HG03378 (cell line): ENCODE data around the gene PTPRN2.
"Not testable (repeated sequence)": the region's sequence is repeated elsewhere in the genome, so short reads cannot be mapped to it uniquely, and the experiment has no call there.

Experiments
- ATAC-seq: cut with Tn5 transposase; IDR thresholded peaks from one replicate; pipeline ENCODE4 v1.9.1; 2021; ENCODE audit warnings: mild to moderate bottlenecking, moderate library complexity; ENCODE audit not compliant: unreplicated experiment

The PTPRN2 gene

DNA sequence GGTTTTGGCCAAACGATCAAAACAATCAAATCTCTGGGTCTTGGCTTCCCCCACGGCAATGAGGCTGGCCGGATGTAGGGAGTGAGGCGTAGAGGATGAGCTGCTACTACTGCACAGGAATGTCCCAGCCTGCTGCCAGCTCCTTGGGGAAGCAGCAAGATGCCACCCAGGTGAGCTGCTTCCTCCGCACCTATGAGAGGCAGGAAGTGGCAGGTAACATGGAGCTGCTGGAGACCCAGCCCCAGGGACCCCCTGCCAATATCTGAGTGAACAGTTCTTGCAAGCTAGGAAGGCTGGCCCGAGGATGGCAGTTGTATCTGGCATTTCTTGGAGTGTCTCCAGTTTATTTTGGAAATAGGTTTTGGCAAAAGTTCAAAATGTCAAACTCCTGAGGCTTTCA lies 837.3 kb downstream of the PTPRN2 start:
- ATAC-seq: no peak

DNA sequence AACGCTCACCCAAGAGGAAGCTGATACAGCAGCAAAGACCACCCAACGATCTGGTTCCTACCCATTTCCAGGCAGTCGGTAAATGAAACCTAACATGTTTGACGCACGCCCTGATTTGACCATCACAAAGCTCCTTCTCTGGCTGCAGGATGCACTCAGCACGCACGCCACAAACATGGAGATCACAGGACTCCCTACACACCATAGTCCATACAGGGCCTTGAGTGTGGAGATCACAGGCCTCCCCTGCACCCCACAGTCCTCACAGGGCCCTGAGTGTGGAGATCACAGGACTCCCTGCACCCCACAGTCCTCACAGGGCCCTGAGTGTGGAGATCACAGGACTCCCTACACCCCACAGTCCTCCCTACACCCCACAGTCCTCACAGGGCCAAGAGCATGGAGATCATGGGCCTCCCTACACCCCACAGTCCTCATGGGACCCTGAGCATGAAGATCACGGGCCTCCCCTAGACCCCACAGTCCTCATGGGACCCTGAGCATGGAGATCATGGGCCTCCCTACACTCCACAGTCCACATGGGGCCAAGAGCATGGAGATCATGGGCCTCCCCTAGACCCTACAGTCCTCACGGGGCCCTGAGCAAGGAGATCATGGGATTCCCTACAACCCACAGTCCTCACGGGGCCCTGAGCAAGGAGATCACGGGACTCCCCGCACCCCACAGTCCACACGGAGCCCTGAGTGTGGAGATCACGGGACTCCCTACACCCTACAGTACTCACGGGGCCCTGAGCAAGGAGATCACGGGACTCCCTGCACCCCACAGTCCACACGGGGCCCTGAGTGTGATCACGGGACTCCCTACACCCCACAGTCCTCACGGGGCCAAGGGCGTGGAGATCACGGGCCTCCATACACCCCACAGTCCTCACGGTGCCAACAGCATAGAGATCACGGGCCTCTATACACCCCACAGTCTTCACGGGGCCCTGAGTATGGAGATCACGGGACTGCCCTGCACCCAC lies 841.6 kb downstream of the PTPRN2 start:
- ATAC-seq: no peak

DNA sequence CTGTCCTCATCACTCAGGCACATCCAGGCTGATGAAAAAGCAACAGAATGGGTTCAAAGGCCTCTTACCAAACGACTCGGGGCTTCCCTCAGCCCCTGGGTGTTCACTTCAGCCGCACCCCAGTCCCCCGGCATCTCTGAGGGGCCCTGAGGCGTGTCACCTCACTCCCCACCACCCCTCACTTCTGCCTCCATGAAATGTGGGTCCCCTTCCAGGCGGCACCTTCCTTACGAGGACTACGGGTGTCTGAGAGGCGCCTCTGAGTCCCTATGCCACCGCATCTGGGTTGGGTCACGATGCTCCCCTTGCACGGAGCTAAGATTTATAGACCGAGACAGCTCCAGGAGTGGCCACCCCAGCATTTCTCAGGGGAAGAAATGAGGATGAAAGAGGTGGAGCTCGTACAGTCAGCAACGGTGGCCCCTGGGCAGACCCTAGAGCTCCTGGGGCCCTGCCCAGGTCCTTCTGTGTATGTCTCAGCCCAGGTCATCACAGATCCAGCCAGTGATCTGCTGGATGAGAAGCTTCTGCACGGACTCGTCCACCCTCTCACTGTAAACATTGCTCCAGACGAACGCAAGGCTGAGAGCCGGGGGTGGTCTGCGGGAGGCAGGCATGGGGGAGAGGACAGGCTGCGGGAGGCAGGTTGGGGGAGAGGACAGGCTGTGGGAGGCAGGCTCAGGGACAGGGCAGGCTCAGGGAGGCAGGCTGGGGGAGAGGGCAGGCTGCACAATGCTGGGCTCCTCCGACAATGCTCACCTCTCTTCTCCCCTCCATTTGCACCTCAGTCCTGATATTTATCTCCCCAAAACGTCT lies 842.6 kb downstream of the PTPRN2 start:
- no peak for ATAC-seq

DNA sequence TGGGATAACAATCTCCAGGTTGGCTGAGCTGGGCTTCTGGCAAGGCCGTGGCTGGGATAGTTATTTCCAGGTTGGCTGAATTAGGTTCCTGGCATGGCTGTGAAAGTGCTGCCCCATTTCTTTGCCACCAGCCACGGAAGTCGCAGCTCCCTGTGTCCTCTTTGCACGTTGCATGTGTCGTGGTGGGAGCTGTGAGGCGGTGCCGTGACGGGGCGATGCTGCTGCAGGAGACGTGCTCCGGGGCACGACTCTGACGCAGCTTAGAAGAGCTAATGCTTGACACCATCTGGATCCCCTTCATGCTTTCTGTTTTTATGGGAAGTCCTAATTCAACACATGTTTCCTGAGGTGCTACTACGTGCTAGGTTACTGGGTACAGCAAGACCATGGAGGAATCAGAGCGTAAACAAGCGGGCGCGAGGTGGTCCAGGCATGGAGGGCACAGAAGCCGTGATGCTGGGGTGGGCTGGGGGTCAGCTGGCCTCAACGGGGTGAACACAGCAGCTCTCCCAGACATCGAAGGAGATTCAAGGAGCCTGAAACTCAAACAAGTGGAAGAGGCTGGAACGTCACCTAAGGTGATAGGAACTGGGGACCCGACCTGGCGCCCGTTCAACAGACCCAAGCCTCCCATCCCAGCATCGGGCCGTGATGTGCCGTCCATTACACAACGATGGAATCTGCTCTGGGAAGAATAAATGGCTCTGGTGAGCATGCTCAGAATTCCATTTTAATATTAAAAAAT lies 843.7 kb downstream of the PTPRN2 start:
- no peak for ATAC-seq

DNA sequence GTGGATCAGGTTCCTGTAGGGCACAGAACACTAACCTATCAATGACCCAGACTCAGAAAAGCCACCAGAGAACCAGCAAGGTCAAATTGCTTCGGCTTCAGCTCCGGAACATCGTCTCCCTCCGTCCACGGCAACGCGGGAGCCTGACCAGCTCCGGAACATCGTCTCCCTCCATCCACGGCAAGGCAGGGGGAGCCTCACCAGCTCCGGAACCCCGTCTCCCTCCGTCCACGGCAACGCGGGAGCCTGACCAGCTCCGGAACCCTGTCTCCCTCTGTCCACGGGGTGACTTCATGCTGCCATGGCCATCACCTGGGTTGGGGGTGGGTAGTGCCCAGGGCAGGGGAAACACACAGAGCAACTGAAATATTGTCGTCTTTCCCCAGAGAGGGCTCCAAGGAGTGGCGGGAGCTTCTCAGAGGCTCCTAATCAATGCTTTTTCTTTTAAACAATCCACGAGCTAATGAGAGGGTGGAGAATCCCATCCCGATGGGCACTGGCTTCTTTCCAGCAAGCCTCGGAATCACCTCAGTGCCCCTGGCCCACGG lies 847.3 kb downstream of the PTPRN2 start:
- ATAC-seq: no peak

DNA sequence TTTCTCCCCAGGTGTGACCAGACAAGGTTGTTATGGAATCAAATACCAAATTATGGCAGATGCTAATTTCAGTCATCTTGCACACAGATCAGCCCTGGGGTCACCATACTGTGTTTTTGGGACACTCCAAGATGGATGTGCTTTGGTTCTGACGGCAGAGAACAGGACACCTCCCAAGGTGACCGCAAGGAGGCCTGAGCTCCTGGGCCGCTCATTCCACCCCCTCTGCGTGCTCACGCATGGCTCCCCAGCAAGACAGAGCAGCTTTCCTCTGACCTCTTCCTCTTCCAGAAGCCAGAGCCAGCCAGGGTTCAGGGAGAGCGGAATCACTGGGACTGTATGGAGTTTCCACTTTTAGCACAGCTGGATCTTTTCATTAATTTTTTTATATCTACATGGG lies 848.0 kb downstream of the PTPRN2 start:
- no peak for ATAC-seq

DNA sequence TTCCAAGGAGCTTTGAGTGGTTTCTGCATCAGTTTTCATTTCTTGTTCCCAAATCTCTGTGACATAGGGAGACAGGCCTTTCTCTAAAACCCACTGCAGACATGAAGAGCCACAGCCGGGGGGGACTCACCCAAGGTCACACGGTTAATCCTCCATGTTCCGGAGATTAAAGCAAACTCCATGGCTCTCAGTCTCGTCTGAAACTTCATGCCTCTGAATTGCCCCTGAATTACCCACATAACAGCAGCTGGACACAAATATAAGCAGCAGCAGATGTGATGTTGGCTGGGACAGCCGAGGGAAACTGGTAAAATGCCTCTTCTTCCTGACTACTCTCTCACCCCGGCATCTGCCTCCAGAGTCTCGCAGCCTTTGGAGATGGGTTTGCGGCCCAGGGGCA lies 848.6 kb downstream of the PTPRN2 start:
- ATAC-seq: no peak

DNA sequence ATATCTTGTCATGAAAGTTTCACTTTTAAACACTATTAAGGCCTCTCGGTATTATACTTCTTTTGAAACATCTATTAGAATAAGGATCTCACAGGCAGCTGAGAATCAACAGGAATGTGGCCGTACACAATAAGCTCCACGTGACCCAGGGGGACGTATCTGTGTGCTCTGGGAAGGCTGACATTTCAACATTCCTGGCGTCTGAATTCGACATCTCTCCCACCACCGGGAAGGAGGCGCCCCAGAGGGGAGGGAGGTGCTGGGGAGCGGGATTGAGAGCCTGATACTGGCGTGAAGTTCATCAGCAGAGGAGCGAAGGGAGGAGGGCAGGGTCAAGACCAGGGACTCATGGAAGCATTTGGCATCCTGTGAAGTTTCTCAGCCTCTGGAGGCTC lies 849.6 kb downstream of the PTPRN2 start:
- no peak for ATAC-seq

DNA sequence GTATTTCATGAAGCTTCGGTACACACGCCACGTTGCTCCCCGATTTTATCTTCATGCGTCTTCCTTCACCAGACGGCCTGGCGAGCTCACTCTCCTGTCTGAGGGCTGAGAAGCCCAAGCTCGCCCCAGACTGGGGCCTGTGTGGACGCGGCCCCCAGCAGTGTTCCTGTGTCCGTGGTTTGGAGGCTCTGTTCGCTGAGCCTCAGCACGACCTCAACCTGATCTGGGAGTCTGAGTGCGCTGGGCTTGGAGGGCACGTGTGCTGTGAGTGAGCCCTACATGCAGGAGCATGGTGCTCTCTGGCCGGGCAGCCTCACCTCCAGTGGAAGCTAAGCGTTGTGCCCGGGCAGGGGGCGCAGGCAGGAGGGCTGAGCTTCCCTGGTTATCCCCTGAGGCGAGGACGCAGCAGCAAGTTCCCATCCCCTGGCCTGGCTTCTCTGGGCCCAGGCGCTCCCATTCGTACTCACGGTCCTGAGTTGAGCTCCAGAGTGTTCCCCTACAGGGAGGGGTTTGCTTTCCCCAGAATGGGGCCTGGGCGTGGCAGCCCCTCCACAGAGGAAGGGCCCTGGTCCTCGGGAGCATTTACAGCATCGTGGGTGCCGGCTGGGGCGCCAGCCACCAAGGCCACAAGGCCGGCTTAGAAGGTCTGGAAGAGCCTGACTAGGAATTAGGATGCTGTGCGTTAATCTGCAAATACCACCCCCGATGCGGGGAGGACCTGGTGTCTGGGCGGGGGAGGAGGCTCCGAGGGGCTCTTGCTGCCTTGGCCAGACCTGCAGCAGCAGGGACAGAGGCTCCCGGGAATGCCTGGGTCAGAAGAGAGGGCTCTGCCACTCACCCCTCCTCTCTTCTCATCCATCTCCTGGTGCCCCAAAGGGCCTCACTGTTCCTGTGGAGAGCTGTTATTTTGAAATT lies 850.2 kb downstream of the PTPRN2 start:
- ATAC-seq: no peak

DNA sequence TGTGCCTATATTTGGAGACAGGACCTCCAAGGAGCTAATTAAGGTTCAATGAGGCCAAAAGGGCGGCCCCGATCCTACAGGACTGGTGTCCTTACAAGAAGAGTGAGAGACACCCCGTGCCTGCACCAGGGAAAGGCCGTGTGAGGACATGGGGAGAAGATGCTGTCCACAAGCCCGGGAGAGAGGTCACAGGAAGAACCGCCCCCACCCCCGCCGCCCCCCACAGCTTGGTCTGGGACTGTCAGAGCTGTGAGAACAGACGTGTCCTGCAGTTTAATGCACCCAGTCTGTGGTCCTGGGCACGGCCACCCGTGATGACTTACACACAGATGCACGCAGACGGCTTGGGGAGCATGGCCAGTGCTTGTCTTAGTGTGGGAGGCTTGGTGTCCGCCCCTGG lies 851.3 kb downstream of the PTPRN2 start:
- ATAC-seq: no peak

DNA sequence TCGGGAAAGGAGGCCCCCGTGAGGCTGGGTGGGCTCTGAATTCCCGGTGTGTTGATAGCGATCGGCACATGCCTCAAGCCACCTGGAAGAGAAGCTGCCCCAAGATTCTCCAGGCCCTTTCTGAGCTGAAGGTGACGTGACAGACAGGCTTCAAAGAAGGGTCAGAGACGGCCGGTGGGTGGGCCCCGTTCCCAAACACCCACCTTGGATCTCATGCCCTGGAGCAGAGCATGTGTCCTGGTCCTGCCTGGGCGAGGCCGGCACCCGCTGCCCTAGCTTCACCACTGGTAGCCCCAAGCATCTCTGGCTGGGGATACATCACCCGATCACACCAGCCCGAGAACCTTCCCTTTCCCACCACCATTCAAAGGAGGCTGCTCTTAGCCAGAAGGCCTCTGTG lies 851.8 kb downstream of the PTPRN2 start:
- ATAC-seq: no peak

DNA sequence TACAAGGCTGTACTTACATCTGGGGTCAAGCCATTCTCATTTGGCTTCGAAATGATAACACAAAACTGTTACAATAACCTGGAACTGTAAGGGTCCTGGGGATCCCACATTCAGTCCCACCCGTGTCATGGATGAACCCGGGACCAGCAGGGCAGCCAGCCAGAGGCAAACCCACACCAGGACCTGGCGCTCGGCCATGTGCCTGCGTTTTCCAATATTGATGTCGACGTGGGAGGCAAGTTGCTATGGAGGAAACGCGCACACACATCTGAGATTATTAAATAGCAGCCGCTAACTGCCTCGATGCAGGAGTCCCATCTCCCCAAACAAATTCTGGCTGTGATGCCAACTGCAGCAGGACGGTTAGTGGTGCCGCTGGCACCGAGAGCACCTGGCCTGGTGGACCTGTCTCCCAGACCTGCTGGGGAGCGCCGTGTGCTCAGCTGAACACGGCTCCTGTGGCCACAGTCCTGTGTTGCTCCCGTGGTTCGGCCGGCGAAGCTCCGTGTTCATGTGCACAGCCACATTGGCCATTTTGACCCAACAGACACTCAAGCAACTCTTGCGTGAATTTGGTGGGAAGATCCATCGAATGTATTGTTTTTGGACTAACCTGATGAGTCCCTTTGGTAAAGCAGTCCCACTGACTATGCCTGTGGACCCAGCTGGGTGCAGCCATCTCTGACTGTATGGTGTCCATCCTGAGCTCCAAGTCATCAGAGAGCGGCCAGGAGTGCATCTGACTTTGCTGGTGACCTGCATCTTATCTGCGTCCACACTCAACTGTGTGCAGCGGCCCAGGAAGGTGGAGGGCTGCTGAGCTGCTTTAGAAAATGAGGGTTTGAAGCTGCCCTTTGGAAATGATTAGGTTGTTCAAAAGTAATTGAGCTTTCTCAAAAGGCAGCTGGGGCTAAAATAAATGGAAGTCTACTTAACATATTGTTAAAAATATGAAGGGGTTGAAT lies 852.7 kb downstream of the PTPRN2 start:
- ATAC-seq: no peak

DNA sequence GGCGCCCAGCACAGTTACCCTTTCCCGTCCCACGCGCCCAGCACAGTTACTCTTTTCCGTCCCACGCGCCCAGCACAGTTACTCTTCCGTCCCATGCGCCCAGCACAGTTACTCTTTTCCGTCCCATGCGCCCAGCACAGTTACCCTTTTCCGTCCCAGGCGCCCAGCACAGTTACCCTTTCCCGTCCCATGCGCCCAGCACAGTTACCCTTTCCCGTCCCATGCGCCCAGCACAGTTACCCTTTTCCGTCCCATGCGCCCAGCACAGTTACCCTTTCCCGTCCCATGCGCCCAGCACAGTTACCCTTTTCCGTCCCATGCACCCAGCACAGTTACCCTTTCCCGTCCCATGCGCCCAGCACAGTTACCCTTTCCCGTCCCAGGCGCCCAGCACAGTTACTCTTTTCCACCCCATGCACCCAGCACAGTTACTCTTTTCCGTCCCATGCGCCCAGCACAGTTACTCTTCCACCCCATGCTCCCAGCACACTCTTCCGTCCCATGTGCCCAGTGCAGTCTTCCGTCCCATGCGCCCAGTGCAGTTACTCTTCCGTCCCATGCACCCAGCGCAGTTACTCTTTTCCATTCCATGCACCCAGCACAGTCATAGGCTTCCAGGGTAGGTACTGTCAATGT lies 853.7 kb downstream of the PTPRN2 start:
- not testable (repeated sequence) for ATAC-seq

DNA sequence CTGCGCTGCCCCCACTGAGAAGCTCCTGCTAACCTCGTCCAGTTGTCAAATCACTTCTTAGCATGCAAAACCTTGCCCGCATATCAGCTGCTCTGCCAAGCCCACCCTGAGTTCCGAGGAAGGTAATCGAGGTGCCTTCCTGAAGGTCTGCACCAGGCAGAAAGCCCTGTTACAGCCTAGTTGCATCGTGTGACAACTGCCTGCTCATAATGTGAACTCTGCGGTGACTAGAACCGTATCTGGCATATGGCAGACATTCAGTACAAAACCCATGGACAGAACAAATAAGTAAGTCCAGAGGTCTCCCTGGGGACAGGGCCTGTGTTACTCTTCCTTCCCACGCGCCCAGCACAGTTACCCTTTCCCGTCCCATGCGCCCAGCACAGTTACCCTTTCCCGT lies 856.5 kb downstream of the PTPRN2 start:
- ATAC-seq: no peak

DNA sequence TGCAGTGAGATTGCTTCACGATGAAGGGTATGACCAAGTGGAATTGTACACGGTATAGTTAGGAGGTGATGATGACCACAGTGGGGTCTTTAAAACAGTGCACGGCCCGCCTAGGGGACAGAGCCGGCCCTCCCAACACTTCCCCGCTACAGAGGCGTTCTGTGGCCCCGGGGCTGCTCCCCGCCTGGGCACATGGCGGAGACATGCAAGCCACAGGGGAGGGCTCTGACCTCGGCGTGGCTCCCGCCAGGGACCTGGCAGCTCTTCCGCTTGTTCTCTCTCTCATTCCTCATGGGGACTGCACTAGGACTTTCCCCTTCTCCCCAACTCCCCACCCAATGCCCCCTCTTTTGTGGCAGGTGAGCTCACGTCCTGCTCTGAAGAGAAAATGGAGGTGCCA lies 857.0 kb downstream of the PTPRN2 start:
- ATAC-seq: no peak

DNA sequence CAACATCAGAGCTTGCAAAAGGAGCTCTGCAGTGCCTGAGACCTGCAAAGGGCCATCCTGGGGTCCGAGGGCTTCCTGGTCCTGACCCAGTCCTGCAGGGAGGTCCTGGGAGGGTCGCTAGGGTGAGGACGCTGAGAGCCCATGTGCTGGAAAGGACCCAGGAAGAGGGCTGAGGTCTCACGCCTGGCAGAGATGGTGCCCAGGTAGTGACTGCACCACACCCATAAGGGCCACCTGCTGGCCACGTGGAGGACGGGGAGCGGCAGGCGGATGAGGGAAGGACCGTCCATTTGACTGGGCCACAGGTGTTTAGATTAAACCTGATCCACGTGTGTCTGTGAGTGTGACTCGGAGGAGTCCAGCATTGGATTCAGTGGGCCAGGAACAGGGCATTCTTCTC lies 858.1 kb downstream of the PTPRN2 start:
- ATAC-seq: no peak

DNA sequence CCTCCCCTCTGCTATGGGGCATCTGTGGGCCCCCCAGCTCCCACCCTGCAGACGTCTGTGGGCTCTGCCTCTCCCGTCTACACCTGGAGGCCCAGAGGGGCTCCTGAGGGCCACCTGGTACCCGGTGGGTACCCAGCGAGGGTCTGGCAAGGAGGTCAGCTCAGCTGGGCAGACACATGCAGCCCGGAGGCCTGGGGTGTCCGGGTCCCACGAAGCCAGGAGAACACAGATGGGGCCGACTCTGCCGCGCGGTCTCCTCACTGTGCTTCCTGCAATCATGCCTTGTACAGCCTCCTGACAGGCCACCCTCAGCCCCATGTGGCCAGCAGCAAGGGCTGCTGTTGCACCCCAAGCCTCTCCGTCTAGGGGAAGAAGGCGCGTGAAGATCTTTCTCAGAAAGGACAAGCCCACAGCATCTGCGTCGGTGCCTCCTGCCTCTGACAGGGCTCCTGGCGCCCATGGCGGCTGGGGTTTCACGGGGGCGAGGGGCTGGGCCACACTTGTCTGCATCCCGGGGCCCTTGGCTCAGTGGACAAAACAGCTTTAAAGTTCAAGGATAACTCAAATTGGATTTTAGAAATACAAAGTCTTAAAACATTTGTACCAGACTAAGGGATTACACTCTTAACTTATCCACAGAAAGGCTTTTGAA lies 859.5 kb downstream of the PTPRN2 start:
- no peak for ATAC-seq

DNA sequence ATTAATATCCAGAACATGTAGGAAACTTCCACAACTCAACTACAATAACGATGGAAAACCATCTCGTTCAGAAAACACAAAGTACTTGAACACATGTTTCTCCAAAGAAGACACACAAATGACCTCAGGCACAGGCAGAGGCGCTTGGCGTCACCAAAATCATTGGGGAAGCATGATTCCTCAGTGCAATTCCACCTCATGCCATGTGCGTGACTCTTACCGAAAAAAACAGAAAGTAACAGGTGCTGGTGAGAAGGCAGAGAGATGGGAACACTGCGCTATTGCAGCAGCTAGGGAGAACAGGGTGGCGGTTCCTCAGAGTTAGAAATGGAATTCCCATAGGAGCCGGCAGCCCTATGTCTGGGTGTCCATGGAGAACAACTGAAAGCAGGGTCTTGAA lies 860.9 kb downstream of the PTPRN2 start:
- no peak for ATAC-seq
